Hippocampal formation (tissue), 2 donors: ENCODE measurements around the gene NPDC1.
"Not testable (repeated sequence)": the region's sequence is repeated elsewhere in the genome, so short reads cannot be mapped to it uniquely, and the experiment has no call there.

Source experiments
- DNase-seq, 2 donors: peaks; one replicate each; lab custom pipeline; 2025; lab: John Stamatoyannopoulos, UW

Gene NPDC1

GRCh38 chr9:137074657-137075274, 28.8 kb upstream of the NPDC1 start:
- DNase-seq = no peak

DNA sequence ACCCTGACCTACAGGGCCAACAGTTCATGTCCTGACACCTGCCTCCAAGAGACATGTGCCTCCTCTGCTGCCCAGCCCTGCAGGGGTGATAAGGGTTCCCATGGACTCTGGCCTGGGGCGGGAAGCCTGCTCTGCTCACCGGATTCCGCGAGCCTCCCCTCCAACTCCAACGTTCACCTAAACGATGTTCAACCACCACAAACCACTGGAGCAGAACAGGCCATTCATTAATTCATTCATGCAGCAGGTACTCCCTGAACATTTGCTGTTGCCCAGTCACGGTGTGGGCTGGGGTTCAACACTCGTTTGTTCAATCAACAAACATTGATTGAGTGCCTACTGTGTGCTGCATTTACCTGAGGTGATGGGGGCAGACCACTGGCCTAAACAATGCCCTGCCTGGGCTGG, 28.0 kb upstream of the NPDC1 start:
- DNase-seq = no peak

DNA sequence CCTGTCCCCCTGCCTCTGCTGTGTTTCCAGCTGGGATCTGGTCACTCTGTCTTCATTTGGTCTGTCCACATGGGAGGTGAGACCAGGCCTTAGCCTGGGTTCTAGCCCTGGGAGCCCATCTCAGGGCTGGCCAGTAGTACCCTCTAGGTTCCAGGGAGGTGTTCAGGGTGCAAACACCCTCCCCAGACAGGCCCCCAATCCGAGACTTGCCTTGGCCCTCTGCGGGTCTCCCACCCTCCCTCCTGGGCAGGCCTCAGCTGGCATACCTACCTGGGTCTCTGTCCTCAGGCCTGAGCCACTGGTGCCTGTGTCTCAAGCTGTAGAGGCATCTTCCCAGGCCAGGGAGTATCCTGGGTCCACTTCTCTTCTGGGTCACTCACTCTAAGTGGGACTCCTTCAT, 25.3 kb upstream of the NPDC1 start:
- DNase-seq = no peak

DNA sequence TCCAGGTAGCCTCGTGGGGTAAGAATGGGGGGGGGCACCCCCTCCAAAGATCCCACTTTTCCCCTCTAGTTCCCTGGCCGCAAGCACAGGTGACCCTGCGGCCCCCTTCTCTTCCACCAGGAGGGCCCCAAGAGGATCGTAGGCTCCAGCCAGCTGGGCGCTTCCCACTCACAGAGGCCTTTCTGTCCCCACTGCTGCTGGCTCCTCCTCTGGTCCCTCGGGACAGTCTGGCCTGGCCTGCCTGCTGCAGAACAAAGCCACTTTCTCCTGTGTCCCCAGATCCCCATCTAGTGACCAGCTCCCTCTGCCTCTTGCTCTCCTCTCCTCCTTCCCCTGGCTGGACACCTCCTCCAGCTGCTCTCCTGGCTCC, 24.9 kb upstream of the NPDC1 start:
- peak; percentile 76 to 91 for DNase-seq

DNA sequence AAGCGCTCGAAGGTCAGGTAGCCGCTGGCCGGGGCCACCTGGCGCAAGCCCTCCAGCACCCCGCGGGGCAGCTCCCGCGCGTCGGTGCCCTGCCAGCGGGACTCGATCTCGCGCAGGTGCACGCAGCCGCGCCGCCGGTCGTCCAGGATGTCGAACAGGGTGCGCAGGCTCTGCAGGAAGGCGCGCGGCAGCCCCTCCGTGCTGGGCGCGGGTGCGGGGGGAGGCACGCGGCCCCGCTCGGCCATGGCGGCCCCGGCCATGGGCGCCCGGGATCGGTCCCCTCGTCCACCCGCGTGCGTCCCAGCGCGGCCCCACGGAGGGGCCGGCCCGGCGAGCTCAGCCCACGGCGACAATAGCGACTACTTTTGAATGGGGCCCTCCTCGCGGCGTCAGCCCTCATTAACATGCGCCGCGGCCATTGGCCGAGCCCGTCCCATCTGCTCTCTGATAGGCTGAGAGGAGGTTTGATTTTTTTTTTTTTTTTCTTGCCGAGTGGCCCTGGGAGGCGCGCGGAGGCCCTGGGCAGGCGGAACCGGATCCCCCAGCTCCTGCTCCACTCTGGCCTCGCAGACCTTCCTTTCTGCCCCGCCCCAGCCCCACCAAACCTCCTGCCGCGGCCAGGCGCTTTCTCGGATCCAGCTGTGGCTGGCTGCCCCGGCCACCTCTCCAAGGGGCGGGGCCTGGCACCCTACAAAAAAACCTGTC, 24.4 kb upstream of the NPDC1 start, which contains the start of gene SAPCD2:
SAPCD2 (minus strand) TSS at position 357 of the 705 bp plus-strand sequence; CDS start at position 260, 97 bp downstream.
- DNase-seq = peak; percentile 83 to 86

GRCh38 chr9:137069508-137070091, 23.6 kb upstream of the NPDC1 start:
- DNase-seq = no peak

DNA sequence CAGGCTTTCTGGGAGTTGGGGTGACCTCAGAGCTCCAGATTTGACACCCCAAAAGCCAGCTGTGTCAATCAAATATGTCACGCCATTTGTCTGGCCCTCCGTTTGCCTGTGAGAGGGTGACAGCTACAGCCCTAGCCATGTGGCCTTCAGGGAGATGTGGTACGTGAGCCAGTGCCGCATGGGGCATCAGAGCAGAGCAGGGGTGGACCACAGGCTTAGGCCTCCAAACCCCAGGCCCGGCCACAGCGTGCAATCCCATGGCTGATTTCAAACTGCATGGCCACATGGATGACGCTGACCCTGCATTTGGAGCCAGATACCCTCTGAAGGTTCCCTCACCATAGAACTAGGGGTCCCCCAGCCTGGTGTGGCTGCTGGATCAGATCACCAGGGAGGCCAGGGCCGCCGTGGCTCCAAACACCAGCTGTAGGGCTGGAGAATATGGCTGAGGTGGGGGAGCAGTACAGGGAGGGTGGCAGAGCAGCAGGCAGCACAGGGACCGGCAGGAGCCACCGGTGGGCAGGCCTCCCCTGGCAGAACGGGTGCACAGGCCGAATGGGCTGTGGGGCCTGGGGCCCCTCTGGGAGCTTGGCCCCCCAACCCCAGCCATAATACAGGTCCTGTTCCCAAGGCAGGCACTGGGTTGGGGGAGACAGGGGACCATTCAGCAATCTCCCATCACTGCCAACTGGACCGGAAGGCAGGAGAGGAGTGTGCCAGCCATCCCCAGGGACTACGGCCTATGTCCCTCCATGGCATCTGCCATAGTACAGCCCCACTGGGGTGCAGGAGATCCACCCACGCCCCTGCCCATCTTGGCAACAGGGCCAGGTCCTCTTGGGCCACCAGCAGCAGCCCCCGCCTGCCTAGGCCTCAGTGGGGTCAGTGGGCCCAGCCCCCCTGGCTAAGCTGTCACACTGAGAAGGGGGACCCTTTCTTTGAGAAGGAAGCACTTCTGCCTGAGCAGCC, 22.8 kb upstream of the NPDC1 start:
- no peak for DNase-seq

GRCh38 chr9:137067860-137068538, 22.0 kb upstream of the NPDC1 start:
- DNase-seq = peak; percentile 66 to 75

DNA sequence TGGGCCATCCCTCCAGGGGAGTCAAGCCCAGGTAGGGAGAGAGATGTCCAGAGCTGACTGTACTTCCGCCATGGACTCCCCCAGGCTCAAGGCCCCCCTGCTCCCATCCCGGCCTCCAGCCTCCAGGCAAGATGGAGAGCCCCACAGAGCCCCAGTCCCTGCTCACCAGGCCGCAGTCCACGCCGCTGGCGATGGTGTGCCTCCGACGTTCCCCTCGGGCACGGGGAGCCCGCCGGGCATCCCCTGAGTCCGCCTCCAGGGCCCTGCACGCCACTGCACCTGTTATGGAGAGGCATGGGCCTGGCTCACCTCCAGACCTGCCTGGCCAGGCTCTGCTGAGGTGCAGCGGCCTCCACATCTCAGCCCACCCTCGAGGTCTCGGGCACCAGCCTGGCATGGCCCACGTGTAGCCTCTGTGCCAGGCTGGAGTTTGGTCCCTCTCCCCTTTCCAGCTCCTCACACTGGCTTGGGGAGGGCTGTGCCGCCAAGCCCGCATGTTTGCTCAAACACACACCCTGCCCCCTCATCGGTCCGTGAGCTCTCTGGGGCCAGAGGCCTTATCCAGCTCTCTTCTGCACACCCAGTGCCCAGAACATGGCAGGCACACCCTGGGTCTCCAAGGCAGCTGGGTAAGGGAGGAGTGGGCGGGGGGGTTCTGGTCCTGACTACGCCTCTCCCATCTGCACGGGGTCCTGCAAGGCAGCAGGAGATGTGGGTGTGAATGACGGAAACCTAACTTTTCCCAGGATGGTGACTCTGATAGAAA, 20.3 kb upstream of the NPDC1 start:
- no peak for DNase-seq

DNA sequence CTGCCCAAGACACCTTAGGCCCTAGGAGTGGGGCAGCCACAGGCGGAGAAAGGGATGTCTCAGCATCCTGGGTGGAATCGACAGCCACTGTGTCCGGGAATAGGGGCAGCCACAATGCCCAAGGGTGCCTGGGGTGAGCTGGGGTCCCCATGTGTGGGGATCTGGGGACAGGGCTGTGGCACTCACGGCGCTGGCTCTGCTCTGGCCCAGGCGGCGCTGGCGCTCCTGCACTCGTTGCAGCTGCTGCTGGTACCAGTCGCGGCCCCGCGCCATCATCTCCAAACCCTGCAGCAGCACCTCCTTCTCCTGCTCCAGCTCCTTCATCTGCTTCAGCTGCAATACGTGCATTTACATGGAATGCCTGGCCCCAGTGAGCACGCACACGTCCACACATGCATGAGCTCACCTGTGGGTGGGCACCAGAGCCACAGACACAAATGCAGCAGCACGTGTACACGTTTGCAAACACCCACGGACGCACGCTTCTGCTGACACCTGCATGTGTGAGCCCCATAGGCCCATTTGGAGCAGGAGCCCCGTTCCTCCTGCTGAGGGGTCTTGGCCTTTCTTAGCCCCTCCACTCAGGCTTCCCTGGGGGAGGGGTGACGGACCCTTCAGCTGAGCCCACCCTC, 19.5 kb upstream of the NPDC1 start:
- no peak for DNase-seq

DNA sequence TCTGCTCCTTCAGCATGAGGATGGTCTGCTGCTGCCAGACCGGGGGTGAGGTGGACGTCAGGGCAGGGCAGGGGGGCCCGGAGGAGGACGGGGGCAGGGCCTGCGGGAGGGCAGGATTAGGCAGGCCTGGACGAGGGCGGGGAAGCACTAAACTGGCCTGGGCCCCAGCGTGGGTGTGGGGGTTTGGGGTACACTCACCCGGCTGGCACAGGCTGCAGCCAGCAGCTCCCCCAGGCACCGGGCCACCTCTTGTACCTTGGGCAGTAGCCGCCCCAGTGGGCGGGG, 18.8 kb upstream of the NPDC1 start:
- no peak for DNase-seq

DNA sequence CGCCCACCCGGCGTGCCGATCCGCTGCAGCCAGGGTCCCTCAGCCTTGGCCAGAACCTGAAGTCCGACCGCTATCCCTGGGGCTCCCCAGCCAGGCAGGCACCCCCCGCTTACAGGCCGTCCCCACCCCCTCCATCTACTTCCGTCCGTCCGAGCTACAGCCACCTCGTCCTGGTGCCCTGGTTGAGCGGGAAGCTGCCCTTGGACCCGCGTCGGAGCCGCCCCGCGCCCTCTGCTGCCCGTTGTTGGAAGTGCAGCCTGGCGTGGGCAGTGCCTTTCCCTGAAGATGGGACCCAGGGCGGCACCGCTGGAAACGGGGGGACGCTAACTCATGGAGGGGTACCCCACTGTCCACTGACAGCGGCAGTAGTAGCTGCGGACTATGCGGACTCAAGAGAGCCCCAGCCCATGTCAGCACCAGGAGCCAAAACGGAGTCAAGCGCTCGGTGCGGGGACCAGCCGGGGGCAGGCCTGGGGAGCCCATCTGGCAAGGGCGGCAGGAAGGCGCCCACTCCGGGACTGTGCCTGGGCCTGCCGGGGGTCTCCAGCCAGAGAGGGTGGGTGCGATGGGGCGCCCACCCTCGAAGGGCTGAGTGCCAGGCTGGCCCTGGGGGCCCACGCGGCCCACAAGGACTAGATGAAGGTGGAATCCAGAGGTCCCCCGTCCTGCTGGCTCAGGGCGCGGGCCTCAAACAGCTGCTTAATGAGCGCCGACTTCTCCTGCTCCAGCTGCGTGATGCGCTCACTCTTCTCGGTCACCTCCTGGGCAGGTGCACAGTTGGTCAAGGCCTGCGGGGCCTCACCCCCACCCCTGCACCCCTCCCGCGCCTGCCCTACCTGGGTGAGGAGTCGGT, 18.3 kb upstream of the NPDC1 start:
- DNase-seq = peak; percentile 25 to 40

- no peak for DNase-seq
Observed at GRCh38 chr9:137063311-137064026, 17.5 kb upstream of the NPDC1 start.

GRCh38 chr9:137062798-137063197, 16.8 kb upstream of the NPDC1 start:
- DNase-seq = not testable (repeated sequence)

- no peak for DNase-seq
Observed at GRCh38 chr9:137062384-137062783, 16.4 kb upstream of the NPDC1 start.

DNA sequence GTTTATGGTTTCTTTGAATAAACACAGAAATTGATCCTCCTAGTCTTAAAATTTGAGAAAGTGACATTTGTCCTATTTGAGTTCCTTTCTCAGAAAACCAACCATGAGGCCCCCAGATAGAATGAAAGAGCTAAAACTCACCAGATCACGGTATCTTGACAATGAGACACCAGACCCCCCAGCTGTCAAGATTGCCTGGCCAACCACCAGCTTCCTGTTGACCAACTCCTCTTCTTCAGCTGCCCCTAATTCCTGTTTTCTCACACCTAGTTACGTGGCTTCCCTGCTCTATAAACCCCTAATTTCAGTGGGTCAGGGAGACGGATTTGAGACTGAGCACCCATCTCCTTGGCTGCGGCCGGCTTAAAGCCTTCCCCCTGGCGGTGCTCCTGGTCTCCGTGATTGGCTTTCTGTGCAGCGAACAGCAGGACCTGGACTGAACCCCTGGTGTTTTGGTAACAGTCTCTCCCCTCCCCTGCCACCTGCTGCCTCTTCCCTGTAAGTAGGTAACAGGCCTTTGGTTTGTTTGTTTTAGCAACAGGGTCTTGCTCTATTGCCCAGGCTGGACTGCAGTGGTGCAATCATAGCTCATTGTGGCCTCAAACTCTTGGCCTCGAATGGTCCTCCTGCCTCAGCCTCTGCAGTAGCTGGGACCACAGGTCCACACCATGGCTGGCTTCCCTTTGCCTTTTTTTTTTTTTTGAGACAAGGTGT, 12.7 kb upstream of the NPDC1 start:
- no peak for DNase-seq

- no peak for DNase-seq
Observed at GRCh38 chr9:137057545-137057944, 11.6 kb upstream of the NPDC1 start.

DNA sequence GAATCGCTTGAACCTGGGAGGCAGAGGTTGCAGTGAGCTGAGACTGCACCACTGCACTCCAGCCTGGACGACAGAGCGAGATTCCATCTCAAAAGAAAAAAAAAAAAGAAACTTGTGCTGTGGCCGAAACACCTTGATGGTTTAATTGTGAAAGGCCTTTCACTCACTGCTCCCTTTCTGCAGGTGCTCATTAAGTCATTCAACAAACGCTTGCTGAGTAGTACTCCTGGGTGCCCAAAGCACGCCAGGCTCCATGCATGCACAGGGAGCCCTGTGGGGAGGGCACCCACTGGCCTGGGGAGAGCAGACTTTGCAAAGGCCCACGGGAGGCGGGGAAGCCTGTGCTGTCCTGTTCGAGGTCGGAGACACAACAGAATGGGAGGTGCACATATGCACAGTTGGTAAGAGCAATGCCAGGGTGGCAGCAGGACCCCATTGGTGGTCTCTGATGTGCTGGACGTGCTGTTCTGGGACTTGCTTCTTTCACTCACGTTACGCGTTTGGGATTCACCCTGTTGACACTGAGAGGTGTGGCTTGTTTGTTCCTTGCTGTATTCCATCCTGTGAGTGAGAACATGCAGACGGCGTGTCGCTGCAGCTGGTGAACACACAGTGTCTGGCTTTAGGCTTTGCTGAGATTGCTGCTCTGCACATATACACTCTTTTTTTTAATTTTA, 10.9 kb upstream of the NPDC1 start:
- DNase-seq = no peak
